A204.1 (cell line): ENCODE results near the gene CHRM3.

Source experiments
- FAIRE-seq: peaks from 2 replicates; lab custom pipeline; 2012; peaks lifted over from hg19 to GRCh38; lab: Jason Lieb, UNC

CHRM3 gene

GRCh38 chr1:239413916-239414315 lies 27.5 kb downstream of the CHRM3 start:
- FAIRE-seq, result no peak

GRCh38 chr1:239417221-239417620 lies 30.9 kb downstream of the CHRM3 start:
- FAIRE-seq, result no peak

DNA sequence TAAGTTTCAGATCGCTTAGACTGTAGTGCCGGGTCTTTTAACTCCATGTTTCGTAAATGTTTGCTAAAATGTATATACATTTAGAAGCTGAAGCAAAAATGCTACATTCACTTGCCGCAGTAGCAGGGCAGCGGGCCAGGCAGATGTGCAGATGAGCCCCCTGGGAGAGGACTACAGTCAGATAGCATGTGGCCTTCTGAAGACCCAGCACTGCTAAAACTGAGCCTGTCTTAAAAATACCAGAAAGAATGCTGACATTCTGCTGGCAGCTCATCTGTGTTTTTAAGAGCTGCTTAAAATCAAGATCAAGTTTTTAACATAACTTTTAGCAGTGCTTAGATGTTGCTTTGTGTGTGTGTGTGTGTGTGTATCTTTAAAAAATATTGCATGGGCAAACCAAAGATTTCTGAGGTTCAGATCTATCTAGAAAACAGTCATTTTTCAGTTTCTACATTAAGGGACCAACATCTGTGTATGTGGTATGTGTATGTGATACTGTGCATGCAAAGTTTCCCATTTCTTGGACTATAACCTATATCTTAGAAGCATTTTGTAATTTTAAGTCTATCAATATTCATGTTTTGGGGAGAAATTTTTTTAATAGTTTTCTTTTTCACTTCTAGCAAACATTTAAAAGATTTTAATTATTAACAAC lies 31.7 kb downstream of the CHRM3 start:
- no peak for FAIRE-seq

- FAIRE-seq, result no peak
These were observed 32.3 kb downstream of the CHRM3 start for GRCh38 chr1:239418681-239419080.

DNA sequence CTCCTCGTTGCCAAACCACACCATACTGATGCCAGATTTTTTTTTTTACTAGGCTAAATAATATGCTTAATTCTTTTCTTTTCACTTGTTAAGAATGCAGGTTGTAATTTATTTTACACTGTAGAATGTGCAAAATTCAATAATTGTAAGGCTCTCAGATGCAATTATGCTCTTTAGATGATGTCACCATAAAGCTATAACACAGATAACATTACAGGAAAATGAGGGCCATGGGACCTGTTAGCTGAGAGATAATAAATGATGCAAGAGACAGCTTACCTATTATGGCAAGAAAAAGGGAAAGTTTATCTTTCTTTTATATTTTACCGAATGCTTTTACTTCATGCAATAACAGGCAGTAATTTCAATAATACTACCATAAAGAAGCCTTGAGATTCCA lies 35.4 kb downstream of the CHRM3 start:
- FAIRE-seq, result no peak

DNA sequence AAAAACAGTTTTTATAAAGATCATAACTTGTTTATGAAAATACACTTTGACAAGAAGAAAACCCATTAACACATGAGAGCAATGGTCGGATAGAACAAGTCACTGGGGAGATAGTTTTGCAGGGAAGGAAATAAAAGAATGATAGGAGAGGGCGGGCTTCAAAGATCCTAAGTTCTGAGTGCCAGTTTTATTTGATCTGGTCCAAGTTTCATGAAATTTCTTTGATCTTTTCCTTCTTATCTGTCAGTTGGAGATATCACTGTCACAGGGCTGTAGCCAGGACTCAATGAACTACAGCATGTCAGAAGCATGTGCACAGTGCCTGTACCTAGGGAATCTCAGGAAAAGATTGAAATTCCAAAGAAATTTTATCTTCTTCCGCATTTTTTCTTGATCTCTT lies 36.5 kb downstream of the CHRM3 start:
- no peak for FAIRE-seq

GRCh38 chr1:239426821-239427475 lies 40.6 kb downstream of the CHRM3 start:
- FAIRE-seq, result no peak

DNA sequence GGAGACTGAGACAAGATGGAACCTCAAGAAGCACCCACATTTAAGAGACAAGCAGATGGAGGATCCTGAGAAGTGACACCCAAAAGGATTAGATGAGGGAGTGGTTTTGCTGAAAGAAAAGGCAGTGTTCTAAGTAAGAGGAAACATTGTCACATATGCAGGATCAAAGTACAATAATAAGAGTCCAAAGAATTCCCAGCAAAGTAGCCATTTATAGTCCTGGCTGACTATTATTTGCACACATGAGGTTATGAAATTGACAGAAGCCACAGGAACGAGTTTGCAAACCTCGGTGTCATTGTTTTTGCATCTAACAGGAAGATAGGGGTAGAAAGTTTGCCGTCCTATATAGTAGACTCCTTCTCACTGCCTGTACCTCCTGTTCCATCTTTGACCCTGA lies 41.3 kb downstream of the CHRM3 start:
- FAIRE-seq, result no peak

- no peak for FAIRE-seq
These were observed 41.8 kb downstream of the CHRM3 start for GRCh38 chr1:239428120-239428710.

- no peak for FAIRE-seq
These were observed 42.8 kb downstream of the CHRM3 start for GRCh38 chr1:239429163-239429562.

GRCh38 chr1:239432255-239432654 lies 45.9 kb downstream of the CHRM3 start:
- no peak for FAIRE-seq

- no peak for FAIRE-seq
These were observed 47.8 kb downstream of the CHRM3 start for GRCh38 chr1:239434181-239434580.
